ENCODE data around the gene PABPC1L.
A peak's percentile ranks its signal among the peaks of the same experiment; 100 is the strongest.

PABPC1L gene

DNA sequence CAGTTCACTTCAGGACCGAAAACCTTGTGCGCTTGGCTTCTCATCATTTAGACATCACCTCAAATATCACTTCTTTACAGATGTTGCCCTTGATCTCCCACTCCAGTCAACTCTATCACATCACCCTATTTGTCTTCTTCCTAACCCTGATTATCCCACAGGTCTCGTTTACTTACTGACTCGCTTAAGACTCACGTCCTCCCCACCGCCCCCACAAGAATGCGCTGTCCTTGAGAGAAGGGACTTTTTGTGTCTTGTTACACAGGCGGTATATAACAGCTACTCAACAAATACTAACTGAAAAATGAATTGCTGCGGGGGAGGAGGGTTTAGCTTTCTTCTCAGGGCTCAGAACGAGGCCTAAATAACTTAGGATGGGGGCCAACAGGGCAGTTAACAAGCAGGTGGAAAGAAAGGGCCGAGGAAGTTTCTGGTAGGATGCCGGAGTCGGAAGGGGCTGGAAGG lies 49.8 kb downstream of the PABPC1L start:
- peak overlapping the region; percentile 96 for H3K4me3 Mint-ChIP-seq
- H3K4me1 Mint-ChIP-seq = peaks cover 59% of the 10 kb centered on the region
- H3K36me3 Mint-ChIP-seq (ENCODE audit: low read depth) = peaks cover 30% of the 10 kb centered on the region
- peaks cover 3% of the 10 kb centered on the region for H3K9me3 Mint-ChIP-seq
- peak overlapping the region; percentile 93 for H3K27ac Mint-ChIP-seq
- DNase-seq = peak; percentile 27
- TF ChIP-seq CTCF (IDR thresholded peaks at IDR 0.05) = no peak
- H3K27me3 Mint-ChIP-seq (ENCODE audit: low read depth, poor library complexity) = no peaks in the 10 kb centered on the region

GRCh38 chr20:44960103-44960852 lies 50.4 kb downstream of the PABPC1L start, which contains the start of gene TOMM34:
TSS of gene TOMM34 (minus strand) at chr20:44960397. CDS start at chr20:44960333, 64 bp downstream.
- peaks cover 3% of the 10 kb centered on the region for H3K9me3 Mint-ChIP-seq
- H3K4me1 Mint-ChIP-seq = peaks cover 62% of the 10 kb centered on the region
- no peaks in the 10 kb centered on the region for H3K27me3 Mint-ChIP-seq (ENCODE audit: low read depth, poor library complexity)
- peak within 1 kb of the TSS; percentile 93 for H3K27ac Mint-ChIP-seq
- peak; percentile 97 for DNase-seq
- H3K36me3 Mint-ChIP-seq (ENCODE audit: low read depth) = peaks cover 24% of the 10 kb centered on the region
- no peak for TF ChIP-seq CTCF (IDR thresholded peaks at IDR 0.05)
- peak within 1 kb of the TSS; percentile 96 for H3K4me3 Mint-ChIP-seq

DNA sequence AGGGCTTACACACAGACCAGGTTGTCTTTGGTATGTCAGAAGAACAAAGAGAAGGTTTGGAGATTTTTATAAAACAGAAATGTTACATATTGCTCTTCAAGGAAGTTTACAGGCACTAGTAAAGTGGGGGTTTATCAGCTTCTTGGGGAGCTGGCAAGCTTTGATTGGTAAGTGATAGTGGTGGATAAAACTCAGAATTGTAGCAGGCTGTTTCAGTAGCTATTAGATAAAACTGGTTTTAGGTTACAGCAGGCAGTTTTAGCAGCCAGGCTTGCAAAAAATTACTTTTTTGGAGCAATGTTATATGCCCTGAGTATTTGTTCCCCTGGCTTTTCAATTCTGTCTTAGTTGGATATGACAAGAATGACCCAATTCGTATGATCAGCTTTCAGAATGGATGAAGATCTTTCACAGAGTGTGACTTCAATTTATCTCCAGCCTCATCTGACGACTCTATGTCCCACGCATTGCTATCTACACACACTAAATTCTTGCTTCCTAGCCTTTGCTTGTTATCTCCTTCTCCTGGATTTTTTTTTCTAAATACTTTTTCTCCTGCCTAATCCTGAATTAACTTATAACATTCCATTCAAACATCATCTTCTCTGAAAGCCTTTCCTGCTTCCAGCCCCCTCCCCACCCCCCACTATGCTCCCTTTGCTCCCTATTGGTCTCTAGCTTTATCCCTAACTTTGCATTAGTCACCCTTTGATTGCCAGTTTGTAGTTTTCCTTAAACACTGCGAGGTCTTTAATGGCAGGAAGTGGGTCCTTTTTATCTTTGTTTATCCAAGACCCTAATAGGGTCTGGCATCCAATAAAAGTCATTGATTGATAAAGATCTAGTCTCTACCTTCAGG lies 51.4 kb downstream of the PABPC1L start:
- Mint-ChIP-seq H3K4me1 (peaks cover 63% of the 10 kb centered on the region), H3K9me3 (peaks cover 3% of the 10 kb centered on the region), H3K27ac (no peak overlapping the region), H3K4me3 (peak overlapping the region; percentile 12), H3K36me3 (ENCODE audit: low read depth) (peaks cover 15% of the 10 kb centered on the region), H3K27me3 (ENCODE audit: low read depth, poor library complexity) (no peaks in the 10 kb centered on the region)
- DNase-seq = no peak
- no peak for TF ChIP-seq CTCF (IDR thresholded peaks at IDR 0.05)

DNA sequence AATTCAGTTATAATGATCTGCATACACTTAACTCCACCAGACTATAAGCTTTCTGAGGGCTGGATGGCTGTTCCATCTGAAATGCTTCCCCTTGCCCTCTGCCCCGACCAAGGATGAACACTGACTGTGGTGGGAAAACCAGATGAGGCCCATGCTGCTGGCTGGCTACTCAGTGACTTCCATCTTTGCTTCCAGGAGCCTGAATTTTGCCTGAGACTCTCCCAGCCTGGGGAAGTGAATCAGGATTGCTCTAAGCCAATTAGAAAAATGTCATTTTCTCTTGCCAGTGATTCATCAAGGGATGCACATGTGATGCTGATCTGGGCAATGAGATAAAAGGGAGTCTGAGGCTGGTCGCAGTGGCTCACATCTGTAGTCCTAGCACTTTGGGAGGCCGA lies 52.0 kb downstream of the PABPC1L start:
- Mint-ChIP-seq H3K9me3 (peaks cover 3% of the 10 kb centered on the region), H3K27me3 (ENCODE audit: low read depth, poor library complexity) (peaks cover 2% of the 10 kb centered on the region), H3K4me1 (peaks cover 62% of the 10 kb centered on the region), H3K4me3 (no peak overlapping the region), H3K27ac (no peak overlapping the region), H3K36me3 (ENCODE audit: low read depth) (peaks cover 10% of the 10 kb centered on the region)
- TF ChIP-seq CTCF (IDR thresholded peaks at IDR 0.05) = no peak
- DNase-seq = no peak

- peaks cover 3% of the 10 kb centered on the region for H3K9me3 Mint-ChIP-seq
- no peak for TF ChIP-seq CTCF (IDR thresholded peaks at IDR 0.05)
- no peak for DNase-seq
- H3K4me1 Mint-ChIP-seq = peaks cover 62% of the 10 kb centered on the region
- no peak overlapping the region for H3K27ac Mint-ChIP-seq
- H3K4me3 Mint-ChIP-seq = no peak overlapping the region
- H3K36me3 Mint-ChIP-seq (ENCODE audit: low read depth) = peaks cover 9% of the 10 kb centered on the region
- peaks cover 4% of the 10 kb centered on the region for H3K27me3 Mint-ChIP-seq (ENCODE audit: low read depth, poor library complexity)
These were observed 52.6 kb downstream of the PABPC1L start for GRCh38 chr20:44962483-44962882.
